GM21381 (cell line): Measurements from ENCODE around the gene DTL.
A peak's percentile ranks its signal among the peaks of the same experiment; 100 is the strongest.
"Not testable (repeated sequence)": the region's sequence is repeated elsewhere in the genome, so short reads cannot be mapped to it uniquely, and the experiment has no call there.

Experiments
- ATAC-seq: cut with Tn5 transposase; IDR thresholded peaks from one replicate; pipeline ENCODE4 v1.9.1; 2021; ENCODE audit warnings: mild to moderate bottlenecking, moderate library complexity; ENCODE audit not compliant: unreplicated experiment

DTL gene

DNA sequence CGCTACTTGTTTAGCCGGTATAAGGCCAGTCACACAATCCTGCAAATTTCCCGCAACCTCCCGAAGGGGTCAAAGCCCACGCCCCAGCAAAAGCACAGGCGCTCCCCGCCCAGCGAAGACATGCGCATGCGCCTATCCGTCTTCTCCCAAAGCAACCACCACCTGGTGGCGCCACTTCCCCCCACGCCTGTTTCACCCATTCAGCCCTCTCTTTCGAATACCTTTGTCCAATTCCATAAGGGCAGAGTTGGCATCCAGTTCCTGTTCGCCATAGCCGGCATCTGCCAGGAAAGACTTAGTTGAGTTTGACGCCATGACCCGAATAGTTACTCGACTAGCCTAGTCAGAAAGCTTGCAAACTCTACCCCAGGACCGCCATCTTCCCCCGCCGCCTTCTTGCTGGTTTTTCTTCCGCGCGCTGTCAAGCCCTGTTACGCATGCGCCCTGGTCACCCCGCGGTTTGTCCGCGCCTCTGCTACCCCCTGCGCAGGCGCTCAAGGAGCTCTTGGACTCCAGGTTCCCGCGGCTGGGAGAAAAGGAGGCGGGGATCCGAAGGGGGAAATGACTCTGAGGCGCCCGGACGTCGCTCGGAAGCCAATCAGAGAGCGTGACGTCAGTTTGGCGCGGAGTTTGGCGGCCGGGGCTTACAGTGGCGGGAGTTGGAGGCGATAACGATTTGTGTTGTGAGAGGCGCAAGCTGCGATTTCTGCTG, at the start of gene DTL, which contains the start of gene INTS7:
Gene DTL (plus strand): TSS at position 626 of the 712 bp plus-strand sequence. CDS start 143 bp downstream, outside the sequence.
Gene INTS7 (minus strand): TSS at position 435 of the 712 bp plus-strand sequence. CDS start 120 bp downstream, at position 315.
- ATAC-seq = peak; percentile 65

- no peak for ATAC-seq
These were observed 48.8 kb upstream of the DTL start for GRCh38 chr1:211986628-211987254.

- no peak for ATAC-seq
These were observed 43.9 kb upstream of the DTL start for GRCh38 chr1:211991695-211992094.

DNA sequence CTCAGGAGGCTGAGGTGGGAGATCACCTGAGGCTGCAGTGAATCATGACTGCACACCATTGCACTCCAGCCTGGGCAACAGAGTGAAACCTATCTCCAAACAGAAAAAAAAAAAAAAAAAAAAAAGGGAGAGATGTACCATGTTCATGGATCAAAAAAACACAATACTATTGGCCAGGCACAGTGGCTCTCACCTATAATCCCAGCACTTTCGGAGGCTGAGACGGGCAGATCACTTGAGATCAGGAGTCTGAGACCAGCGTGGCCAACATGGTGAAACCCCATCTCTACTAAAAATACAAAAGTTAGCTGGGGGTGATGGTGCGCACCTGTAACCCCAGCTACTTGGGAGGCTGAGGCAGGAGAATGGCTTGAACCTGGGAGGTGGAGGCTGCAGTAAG, 38.1 kb upstream of the DTL start:
- ATAC-seq = not testable (repeated sequence)

DNA sequence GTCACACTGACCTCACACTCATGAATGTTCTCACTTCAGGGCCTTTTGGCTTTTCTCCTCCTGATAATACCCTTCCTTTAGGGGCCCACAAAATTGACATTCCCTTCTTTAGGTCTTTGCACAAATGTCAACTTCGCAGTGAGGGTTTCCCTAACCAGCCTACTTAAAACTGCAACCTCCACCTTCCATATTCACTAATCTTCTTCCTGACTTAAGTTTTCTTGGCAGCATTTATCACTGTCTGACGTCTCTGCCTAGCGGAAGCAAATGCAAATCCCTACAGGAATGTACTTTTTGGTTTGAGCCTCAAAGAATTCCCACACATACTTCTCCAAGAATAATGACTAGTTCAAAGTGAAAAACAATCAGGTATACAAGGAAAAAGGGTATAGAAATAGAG, 33.0 kb upstream of the DTL start:
- no peak for ATAC-seq

DNA sequence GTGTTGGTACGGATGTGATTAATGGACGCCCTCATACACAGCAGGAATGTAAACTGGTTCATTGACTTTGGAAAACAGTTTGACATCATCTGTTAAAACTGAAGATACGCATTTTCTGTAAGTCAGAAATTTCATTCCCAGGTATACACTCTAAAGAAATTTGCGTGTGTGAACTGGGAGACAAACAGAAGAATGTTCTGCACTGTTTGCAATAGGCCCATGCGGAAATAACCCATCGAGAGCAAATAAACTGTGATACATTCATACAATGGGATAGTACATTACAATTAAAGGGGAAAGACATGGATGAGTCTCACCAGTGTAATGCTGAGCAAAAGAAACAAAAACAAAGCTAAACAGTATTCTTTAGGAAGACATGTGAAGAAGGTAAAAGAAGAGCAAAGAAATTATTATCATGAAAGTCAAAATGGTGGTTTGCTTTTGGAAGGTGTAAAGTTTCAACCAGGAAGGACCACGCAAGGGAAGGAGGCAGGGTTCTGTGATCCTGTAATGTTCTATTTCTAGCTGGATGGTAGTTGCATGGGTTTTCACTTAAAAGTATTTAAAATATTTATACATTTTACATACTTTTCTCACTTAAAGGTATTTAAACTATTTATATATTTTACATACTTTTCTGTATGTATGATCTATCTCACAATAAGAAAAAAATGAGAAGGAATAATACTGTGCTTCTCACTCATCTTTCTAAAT, 30.5 kb upstream of the DTL start:
- ATAC-seq = no peak

DNA sequence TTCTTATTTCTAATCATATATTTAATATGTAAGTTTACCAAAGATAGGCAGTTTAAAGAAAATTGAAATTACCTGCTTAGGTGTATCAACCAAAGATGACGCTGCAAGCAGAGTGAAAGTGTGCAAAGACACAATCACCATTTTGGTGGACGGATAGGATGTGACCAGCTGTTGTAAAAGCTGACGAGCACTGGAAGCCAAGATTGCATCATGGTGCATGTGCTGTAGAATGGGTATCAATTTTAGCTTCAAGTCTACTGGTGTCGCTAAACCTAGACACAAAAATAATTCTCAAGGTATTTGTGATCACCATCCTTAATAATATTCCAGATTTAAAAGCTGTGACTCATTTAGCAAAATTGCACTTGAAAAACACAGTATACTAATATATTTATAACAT, 28.4 kb upstream of the DTL start:
- no peak for ATAC-seq

- no peak for ATAC-seq
These were observed 27.7 kb upstream of the DTL start for GRCh38 chr1:212007886-212008285.

DNA sequence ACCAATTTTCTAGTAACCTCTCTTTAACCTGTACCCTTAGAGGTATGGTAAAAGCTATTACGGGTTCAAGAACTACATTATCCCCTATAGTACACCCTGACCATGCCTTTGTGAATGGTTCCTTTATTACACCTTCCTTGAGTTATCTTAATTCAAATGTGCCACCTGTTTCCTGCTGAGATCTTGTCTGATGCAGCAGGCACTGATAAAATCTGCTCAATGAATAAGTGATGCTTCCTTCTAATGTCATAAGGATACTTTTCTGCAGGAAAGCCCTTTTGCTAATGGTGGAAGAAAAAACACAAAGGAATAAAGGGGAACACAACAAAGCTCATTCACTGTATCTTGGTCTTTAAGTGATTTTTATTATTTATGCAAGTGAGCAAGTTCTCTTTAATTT, 26.0 kb upstream of the DTL start:
- no peak for ATAC-seq

DNA sequence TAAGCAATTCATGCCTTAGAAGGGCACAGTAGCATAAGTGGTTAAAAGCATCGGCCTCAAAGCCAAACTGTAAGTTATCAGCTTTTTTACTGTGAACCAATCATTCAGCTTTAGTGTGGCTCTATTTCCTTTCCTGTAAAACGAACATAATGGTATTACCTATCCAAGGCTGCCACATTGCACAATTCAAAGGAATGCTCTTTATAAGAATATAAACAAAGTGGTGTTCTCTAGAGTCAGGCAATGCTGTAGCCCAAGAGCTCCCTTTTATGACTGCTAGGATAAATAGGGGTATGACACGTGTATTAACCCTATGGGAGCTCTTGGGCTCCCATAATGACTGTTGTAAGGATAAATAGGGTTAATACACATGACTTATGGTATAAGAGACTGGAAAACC, 25.5 kb upstream of the DTL start:
- no peak for ATAC-seq

DNA sequence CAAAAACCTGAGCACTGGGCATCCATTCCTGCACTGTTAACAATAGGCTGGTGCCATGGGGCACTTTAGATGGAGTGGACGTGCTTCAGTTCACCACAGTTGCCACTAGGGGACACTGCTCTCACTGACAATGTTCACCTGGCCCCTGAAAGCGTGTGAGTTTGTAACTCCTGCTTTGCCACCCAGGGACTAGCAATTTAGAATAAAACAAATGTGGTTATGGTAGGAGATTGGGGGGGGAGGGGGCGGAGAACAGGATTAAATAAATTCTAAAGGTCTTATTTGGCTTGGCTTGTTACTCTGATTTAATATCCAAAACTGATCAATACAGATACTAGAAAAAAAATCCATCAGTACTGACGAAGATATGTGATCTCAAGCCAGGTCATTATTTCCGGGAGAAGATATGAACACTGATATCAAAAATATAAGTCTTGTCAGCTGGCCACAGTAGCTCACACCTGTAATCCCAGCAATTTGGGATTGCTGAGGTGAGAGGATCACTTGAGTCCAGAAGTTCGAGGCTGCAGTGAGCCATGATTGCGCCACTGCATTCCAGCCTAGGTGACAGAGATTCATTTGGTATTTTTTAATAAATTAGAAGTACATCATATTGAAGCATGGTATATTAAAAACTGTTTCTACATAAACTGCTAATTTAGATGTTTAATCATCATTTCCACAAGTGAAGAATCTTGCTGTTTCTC, 23.4 kb upstream of the DTL start:
- ATAC-seq = peak; percentile 86

GRCh38 chr1:212013672-212014071, 21.9 kb upstream of the DTL start:
- ATAC-seq = no peak

DNA sequence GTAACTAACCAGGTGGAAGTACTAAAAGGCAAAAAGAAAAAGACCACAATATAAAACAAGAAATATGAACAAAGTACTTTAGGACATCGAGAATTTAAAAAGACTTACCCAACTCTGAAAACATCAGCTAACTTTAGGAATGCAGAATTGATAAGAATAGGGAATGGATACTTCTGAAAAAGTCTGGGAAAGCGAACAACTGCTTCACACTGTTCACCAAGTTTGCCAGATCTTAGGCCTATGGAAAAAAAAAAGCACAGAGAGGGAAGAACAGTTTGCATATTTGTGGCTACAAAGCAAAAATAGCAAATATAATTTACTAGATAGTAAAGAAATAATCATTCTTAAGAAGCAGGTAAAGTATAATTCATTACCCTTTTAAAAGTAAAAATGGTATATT, 14.6 kb upstream of the DTL start:
- ATAC-seq = no peak

DNA sequence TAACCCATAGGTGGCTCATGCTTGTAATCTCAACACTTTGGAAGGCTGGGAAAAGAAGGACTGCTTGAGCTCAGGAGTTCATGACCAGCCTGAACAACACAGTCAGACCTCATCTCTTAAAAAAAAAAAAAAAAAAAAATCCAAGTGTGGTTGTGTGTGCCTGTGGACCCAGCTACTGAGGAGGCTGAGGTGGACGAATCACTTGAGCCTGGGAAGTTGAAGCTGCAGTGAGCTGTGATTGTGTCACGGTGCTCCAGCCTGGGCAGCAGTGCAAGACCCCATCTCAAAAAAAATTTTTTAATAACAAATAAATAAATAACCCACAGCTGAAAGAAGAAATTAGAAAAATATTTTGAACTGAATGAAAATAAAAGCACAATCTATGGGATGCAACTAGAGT, 14.0 kb upstream of the DTL start:
- no peak for ATAC-seq

GRCh38 chr1:212022908-212023307, 12.6 kb upstream of the DTL start:
- ATAC-seq = not testable (repeated sequence)

- no peak for ATAC-seq
These were observed 10.9 kb upstream of the DTL start for GRCh38 chr1:212024469-212025149.

DNA sequence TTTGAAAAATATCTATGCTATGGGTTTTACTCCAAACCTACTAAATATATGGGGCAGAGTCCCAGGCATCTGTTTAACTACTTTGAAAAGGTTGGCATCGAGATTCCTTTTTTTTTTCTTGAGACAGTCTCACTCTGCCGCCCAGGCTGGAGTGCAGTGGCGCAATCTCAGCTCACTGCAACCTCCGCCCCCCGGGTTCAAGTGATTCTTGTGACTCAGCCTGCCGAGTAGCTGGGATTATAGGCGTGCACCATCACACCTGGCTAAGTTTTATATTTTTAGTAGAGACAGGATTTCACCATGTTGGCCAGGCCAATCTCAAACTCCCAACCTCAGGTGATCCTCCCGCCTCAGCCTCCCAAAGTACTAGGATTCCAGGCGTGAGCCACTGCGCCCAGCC, 7.8 kb upstream of the DTL start:
- not testable (repeated sequence) for ATAC-seq

DNA sequence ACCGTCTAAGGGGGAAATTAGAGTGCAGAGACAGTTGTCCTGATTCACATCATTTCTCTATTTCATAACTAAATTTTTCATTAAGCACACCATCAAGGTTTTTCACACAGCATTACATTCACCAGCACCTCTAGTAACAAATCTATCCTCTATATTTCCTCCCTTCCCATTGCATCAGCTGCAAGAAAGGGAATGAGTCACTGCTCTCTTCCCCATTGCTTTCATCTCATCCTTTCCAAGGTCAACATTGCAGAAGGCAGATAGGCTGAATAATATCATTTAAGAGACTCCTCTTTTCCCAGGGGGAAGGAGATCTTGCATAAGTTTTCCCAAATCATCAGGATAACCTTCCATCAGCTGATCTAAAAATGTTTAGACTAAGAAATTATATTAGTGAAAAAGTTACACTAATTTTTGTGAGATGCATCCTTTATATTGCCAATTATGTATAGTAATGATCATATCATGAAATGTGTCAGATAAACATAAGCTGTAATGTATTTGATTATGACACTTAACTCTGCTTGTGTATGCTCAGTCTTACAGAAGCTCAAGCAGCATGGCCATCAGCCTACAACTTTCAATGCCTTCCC, 4.5 kb upstream of the DTL start:
- ATAC-seq = no peak

DNA sequence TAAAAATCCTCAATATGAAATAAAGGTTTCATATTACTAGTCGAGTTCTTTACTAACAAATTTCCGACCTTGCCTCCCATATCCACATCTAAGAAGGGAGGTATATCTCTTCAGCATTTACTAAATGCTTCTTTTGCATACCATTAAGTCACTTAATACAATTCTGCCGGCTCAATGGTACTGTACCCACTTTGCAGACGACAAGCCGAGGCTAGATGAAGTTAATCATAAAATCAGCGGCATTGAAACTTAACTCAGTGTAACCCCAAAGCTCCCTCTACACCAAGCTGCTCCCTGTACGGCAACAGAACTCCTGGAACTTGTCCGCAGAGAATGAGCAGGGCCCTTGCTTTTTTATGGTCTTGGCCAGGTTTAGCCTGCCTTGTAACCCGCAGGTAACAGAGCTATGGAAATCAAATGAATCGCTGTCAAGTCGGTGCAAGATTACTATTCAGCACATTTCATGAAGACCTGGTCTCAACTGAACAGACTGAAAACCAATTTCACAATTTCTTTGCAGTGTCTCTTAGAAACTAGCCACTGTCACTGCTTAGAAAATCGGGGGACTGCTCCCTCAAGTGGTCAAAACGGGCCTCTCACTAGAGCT, 929 bp upstream of the DTL start:
- peak; percentile 1 for ATAC-seq
